ENCODE results near the gene SCARB1.

Gene SCARB1

GRCh38 chr12:124745891-124746570, 117.6 kb downstream of the SCARB1 start:
- no peak for DNase-seq (ENCODE audit: low read depth)

- DNase-seq (ENCODE audit: low read depth): no peak
These were observed 118.2 kb downstream of the SCARB1 start for GRCh38 chr12:124745465-124745890.

GRCh38 chr12:124744659-124745464, 118.8 kb downstream of the SCARB1 start:
- DNase-seq (ENCODE audit: low read depth): no peak

- no peak for DNase-seq (ENCODE audit: low read depth)
These were observed 119.4 kb downstream of the SCARB1 start for GRCh38 chr12:124744273-124744640.

GRCh38 chr12:124743479-124744272, 120.0 kb downstream of the SCARB1 start:
- no peak for DNase-seq (ENCODE audit: low read depth)

GRCh38 chr12:124742678-124743077, 121.0 kb downstream of the SCARB1 start:
- DNase-seq (ENCODE audit: low read depth): no peak

GRCh38 chr12:124742111-124742510, 121.6 kb downstream of the SCARB1 start:
- DNase-seq (ENCODE audit: low read depth): no peak

- no peak for DNase-seq (ENCODE audit: low read depth)
These were observed 122.5 kb downstream of the SCARB1 start for GRCh38 chr12:124741211-124741610.

- no peak for DNase-seq (ENCODE audit: low read depth)
These were observed 123.0 kb downstream of the SCARB1 start for GRCh38 chr12:124740691-124741137.

- no peak for DNase-seq (ENCODE audit: low read depth)
These were observed 123.6 kb downstream of the SCARB1 start for GRCh38 chr12:124739953-124740561.

- DNase-seq (ENCODE audit: low read depth): no peak
These were observed 124.8 kb downstream of the SCARB1 start for GRCh38 chr12:124738636-124739467.

GRCh38 chr12:124737772-124738635, 125.7 kb downstream of the SCARB1 start:
- no peak for DNase-seq (ENCODE audit: low read depth)

GRCh38 chr12:124737040-124737419, 126.6 kb downstream of the SCARB1 start:
- DNase-seq (ENCODE audit: low read depth): no peak

- no peak for DNase-seq (ENCODE audit: low read depth)
These were observed 127.3 kb downstream of the SCARB1 start for GRCh38 chr12:124736115-124737039.

GRCh38 chr12:124734224-124734788, 129.4 kb downstream of the SCARB1 start:
- no peak for DNase-seq (ENCODE audit: low read depth)

GRCh38 chr12:124733086-124733485, 130.6 kb downstream of the SCARB1 start:
- no peak for DNase-seq (ENCODE audit: low read depth)

- no peak for DNase-seq (ENCODE audit: low read depth)
These were observed 131.2 kb downstream of the SCARB1 start for GRCh38 chr12:124732275-124733075.

GRCh38 chr12:124731869-124732268, 131.8 kb downstream of the SCARB1 start:
- no peak for DNase-seq (ENCODE audit: low read depth)

All from stimulated activated CD8-positive, alpha-beta memory T cell treated with anti-CD3 and anti-CD28 coated beads, Interleukin-4, amount 100 ng/mL, for 24 hours (primary cell).